KBM-7 (cell line): ENCODE data around the gene GALE.
"Not testable (repeated sequence)": the region's sequence is repeated elsewhere in the genome, so short reads cannot be mapped to it uniquely, and the experiment has no call there.

Experiments used
- DNase-seq: peaks from one replicate; pipeline ENCODE4 v3.0.0-alpha.2; 2015
- in situ Hi-C: fragments of 300-500 bp; cut with MboI; formaldehyde crosslinking; loops from 2 replicates; pipeline ENCODE4 v1.14.3; 2020; ENCODE audit warnings: low sequenced_read_pairs, low pct_unique_long_range_greater_than_20kb, mixed read lengths

GALE gene

DNA sequence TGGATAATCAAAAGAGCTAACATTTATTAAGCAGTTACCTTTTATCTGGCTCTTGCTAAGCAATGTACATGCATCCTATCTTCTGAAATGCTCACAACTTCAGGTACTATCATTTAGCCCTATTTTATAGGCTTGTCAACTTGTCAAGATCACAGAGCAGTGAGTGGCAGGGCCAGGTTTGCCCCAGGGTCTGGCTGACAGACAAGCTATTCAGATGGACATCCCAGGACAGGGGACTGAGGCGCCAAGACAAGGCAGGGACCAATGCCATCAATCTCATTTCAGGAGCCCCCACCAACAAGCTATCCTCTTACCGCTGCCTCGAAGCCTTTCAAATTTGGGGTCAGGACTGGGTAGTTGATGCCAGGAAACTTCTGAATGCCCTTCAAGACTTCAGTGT is 15.8 kb upstream of the GALE start:
- DNase-seq, result no peak
- in situ Hi-C loops, result loop anchor here (25.0 kb wide), 1 partner anchor 96 kb away; the partner anchor contains the start of gene CNR2

DNA sequence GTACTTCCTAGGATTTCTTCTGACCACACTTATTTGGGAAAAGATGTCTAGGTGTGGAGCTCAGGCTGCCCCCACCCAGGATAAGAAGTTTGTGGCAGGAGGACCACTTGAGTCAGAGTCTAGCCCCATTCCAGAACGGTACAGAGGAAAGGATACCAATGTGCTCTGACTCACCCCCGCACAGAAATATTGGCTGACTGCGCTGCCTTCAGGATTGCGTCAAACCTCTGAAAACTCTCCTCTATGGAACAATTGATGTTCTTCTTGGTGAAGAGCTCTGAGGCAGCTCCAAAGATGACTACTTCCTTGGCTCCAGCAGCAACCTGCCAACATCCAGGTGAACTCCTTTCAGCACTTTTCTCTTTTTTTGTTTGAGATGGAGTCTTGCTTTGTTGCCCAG is 13.5 kb upstream of the GALE start:
- in situ Hi-C loops, result loop anchor here (25.0 kb wide), 1 partner anchor 98 kb away; the partner anchor contains the start of gene CNR2
- no peak for DNase-seq

DNA sequence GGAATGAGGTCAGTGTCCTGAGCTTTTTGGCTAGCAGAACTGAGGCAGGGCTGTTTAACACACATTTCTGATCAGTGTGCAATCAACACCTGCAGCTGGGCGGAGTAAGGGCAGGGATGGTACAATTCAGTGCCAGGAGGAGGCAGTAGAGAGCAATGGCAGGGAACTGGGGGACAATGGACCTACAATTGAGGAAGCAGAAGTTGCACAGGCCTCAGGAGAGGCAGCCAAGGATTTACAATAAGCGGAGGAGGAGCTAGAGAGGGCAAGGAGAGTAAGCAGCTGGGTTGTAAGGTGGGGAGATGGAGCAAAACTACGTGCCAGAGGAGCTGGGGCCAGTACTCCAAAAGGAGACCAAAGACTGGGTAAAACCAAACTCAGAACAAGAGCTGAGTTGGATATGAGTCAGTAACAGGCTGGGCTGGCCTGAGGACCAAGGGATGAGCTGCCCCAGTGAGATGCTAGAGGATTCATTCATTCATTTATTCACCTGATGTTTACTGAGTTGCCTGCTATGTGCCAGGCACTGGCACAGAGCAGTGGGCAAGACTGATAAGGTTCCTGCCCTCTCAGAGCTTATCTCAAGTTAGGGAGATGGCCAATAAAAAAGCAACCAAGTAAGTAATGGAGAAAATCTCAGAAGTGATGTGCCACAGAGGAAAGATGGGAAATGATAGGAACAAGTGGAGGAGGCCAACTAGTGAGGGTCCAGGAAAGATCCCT is 10.4 kb upstream of the GALE start:
- DNase-seq, result peak; percentile 96
- in situ Hi-C loops, result loop anchor here (25.0 kb wide), 1 partner anchor 101 kb away; the partner anchor contains the start of gene CNR2

DNA sequence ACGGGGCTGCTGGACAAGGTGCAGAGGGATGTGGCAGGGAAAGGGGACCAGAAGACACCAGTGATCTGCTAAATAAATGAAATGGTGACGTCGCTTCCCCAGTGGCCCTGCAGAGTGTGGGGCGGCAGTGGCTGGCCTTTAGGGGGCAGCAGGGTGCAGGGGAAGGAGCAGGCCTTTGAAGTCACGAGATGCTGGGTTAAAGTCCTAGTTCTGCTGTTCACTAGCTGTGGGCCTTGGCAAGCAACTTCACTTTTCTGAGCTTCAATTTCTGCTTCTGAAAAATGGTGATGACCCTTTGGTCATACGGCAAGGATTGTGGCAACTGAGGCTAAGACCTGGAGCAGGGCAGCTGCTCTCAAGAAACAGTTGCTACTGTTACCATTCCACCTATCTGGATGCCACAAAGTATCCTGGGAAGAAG is 9.2 kb upstream of the GALE start:
- DNase-seq, result peak; percentile 94
- in situ Hi-C loops, result loop anchor here (25.0 kb wide), 1 partner anchor 103 kb away; the partner anchor contains the start of gene CNR2

DNA sequence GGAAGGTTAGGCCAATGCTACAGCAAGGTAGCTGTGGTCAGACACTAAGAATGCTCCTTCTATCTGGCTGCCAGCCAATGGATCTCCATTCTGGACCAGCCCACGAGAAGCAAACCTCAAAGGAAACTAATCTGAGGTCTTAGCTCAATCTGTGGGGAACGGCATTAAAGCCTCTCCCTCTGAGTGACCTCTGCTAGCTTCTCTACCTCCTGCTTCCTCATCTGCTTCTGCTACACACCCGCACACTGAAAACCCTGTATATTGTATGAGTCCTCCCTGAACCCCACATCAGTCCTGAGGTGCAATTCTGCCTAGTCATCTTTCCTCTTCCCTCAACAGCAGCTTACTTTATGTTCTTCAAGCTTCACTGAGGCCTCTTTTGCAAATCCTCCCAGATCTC is 6.9 kb upstream of the GALE start:
- peak; percentile 68 for DNase-seq
- in situ Hi-C loops, result loop anchor here (25.0 kb wide), 1 partner anchor 105 kb away; the partner anchor contains the start of gene CNR2

DNA sequence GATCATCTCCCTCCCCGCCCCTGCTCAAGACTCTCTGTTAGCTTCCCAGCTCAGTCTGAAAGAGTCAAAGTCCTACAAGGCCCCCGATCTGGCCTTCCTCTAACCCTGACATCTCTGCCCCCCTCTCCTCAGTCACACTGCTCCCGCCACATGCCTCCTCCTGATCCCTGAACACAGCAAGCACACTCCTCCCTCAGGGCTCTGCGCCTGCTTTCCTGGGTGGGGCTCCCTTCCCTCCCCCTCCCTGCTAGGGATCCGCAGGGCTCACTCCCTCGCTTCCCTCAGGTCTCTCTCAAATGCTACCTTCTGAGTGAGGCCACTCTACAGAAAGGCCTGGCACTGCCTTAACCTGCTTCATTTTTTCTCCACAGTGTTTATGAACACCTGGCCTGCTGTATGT is 5.7 kb upstream of the GALE start:
- no peak for DNase-seq
- in situ Hi-C loops, result loop anchor here (25.0 kb wide), 1 partner anchor 106 kb away; the partner anchor contains the start of gene CNR2

DNA sequence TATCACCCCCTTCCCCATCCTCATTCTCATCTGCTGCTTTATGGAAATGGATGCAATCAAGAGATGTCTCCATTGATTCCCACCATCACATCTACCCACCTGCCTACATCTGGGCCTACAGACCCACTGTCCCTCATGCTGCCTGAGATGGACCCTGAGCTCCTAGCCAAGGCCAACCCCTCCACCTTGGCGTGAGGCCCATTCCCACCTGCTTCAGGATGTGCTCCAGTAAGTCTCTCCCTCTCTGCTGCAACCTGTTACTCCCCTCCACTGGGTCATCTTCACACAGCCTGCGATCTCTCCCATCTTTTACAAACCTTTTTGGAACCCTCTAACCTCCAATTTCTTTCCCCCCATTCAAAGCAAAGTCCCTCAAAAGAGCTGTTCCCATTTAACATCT is 4.5 kb upstream of the GALE start:
- in situ Hi-C loops, result loop anchor here (25.0 kb wide), 1 partner anchor 107 kb away; the partner anchor contains the start of gene CNR2
- DNase-seq, result no peak

DNA sequence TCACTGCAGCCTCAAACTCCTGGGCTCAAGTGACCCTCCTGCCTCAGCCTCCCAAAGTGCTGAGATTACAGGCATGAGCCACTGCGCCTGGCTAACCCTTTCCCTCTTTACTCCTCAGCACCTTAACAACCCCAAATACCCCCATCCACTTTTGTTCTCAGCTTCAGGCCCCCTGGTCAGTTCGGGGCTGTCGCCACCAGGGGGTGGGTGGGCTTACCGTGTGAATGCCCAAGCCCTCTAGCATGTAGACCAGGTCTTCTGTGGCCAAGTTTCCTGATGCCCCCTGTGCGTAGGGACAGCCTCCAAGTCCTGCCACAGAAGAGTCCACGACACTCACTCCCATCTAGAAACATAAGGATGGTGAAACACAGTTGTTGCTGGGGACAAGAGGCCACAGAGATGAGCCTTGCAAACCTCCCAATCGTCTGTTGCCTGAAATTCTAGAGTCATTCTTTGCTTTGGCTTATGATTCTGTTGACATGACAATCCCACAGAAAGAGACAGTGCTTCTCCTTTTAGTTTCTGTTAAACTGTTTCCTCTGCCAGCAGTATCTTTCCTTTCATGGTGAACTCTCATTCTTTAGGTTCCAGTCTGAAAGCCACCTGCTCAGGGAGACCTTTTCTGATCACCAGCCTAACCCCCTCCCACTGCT is 3.8 kb upstream of the GALE start:
- no peak for DNase-seq
- in situ Hi-C loops, result loop anchor here (25.0 kb wide), 1 partner anchor 108 kb away; the partner anchor contains the start of gene CNR2

DNA sequence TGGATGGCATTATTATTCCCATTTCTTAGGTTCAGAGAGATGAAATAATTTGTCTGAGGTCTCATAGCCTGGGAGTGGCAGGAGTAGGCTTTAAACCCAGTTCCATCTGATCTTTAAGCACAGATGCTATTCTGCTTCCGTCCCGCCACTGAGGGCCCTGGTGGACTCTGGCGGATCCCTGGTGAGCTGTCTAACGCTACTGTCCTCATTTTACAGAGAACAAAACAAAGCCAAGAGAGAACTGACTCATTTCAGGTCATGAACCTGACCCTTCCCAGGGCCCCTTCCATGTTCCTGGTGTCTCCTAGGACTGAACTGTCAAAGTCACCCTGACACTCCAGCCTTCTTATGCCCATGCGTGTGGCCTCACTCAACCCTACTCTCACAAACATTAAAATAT is 3.1 kb upstream of the GALE start:
- in situ Hi-C loops, result loop anchor here (25.0 kb wide), 1 partner anchor 109 kb away; the partner anchor contains the start of gene CNR2
- DNase-seq, result no peak

DNA sequence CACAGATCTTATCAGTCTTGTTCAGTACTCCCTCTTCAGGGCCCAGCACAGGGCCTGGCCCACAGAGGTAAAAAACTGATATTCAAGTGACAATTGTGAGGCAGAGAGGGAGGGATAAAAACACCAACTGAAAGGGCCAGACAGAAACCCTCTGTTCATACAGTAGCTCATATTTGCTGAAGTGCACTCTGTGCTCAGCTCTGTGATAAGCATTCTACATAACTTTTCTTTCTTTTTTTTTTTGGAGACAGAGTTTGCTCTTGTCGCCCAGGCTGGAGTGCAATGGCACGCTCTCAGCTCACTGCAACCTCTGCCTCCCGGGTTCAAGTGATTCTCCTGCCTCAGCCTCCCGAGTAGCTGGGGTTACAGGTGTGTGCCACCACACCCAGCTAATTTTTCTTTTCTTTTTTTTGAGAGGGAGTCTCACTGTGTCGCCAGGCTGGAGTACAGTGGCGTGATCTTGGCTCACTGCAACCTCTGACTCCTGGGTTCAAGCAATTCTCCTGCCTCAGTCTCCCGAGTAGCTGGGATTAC is 2.3 kb upstream of the GALE start:
- in situ Hi-C loops, result loop anchor here (25.0 kb wide), 1 partner anchor 109 kb away; the partner anchor contains the start of gene CNR2

DNA sequence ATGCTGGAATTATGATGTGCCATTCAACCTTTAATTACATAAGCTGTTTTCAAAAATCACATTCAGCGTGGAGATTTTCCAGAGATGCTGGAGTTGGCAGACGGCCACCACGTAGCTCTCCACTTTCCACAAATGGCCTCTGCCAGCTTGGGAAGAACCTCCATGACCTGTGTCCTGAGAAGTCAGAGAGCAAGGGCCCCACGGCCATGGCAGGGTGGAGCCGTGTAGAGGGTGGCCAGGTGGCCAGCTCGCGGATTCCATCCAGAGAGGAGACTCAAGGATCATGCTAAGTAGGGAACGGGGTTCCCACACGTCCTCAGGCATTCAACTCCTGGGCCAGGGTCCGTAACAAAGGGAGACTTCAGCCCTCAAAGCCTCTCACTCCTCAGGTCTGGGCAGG is 1.3 kb upstream of the GALE start:
- in situ Hi-C loops, result loop anchor here (25.0 kb wide), 1 partner anchor 110 kb away; the partner anchor contains the start of gene CNR2
- no peak for DNase-seq

More for the DNA sequence above, 2.3 kb upstream of the GALE start:
- DNase-seq, result not testable (repeated sequence)

DNA sequence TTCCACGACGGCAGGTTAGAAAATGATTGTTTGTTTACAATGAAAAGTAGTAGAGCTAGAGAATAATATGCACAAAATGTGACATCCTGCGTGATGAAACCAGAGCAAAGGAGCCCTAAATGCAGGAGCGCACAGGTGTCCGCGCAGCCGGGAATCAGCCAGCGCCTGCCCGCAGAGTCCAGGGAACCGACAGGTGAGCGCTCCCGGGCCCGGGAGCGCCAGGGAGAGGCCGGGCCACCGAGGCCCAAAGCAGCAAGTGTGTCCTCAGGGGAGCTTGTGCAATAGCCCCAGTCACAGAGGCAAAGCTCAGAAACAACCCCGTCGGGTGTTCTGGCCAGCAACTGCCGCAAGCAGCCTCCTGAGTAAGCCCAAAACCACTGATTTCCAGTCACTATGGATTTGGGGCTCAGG is 789 bp upstream of the GALE start:
- DNase-seq, result no peak
- in situ Hi-C loops, result loop anchor here (25.0 kb wide), 1 partner anchor 111 kb away; the partner anchor contains the start of gene CNR2

DNA sequence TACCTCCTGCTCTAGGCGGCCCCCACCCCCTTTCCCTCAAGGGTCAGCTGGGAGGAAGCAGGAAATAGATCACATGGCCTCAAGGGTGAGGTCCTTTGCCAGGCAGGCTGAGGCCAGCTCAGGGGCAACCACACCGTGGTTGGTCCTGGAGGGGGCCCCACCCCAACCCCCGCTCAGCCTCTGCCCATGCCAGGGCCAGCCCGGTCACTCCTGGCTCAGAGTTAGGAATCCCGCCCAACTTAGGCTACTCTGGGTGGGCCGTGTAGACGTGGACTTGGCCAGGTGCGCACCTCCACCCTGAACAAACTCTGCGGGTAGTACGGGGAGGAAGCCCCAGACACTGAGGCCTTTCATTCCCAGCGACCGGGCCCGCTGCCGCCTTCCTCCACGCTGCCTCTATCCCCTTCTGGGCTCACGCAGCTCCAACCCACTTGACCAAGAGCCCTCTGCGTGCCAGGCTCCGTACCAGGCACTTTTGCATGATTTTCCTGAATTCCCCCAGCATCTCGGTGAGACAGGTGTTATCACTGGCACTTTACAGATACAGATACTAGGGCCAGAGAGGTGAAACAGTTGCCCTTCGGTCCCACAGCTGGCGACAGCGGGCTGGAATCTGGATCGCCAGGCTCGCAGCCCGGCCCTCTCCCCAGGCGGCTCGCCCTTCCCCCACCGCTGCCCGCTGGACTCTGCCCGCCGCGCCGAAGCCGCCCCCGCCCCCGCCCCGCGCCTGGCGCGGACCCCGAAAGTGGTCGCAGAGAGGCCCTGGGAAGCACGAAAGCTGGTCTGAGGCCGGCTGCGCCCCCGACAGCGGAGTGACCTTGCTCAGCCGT is 769 bp downstream of the GALE start:
- in situ Hi-C loops, result loop anchor here (25.0 kb wide), 1 partner anchor 113 kb away; the partner anchor contains the start of gene CNR2
- no peak for DNase-seq

DNA sequence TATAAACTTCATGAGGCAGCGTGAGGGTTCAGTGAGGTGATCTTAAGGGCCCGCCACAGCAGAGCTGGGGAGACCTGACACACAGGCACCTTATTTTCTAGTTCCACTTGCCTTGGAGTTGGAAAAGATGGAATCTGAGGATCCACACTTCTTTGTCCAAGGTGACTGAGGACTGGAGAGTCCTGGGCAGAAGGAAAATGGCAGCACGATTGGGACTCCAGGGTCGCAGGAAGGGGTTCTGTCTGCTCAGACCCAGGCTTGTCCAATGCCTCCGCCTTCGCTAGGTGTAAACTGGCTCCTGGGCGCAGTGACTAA is 1.3 kb downstream of the GALE start:
- in situ Hi-C loops, result no loop called here

DNA sequence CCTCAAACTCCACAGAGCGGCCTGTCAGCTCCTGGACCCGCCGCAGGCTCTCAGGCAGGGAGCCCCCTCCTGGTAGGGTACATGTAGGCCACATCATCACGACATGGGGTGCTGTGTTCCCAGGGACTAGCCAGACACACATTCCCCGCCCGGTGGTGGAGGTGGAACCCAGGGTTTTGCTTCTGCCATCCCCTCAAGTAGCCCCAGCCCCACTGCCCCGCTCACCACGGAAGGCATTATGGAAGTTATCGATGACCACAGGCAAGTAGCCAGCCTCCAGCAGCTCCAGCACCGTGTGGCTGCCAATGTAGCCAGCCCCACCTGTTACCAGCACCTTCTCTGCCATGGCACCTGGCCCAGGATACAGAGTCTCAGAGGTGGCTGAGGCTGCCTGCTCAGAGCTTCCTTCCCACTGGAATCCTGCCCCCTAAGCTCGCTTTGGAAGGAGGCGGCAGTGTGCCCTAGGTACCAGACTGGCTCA is 1.9 kb downstream of the GALE start:
- DNase-seq, result no peak

More for the DNA sequence above, 1.3 kb downstream of the GALE start:
- DNase-seq, result no peak

DNA sequence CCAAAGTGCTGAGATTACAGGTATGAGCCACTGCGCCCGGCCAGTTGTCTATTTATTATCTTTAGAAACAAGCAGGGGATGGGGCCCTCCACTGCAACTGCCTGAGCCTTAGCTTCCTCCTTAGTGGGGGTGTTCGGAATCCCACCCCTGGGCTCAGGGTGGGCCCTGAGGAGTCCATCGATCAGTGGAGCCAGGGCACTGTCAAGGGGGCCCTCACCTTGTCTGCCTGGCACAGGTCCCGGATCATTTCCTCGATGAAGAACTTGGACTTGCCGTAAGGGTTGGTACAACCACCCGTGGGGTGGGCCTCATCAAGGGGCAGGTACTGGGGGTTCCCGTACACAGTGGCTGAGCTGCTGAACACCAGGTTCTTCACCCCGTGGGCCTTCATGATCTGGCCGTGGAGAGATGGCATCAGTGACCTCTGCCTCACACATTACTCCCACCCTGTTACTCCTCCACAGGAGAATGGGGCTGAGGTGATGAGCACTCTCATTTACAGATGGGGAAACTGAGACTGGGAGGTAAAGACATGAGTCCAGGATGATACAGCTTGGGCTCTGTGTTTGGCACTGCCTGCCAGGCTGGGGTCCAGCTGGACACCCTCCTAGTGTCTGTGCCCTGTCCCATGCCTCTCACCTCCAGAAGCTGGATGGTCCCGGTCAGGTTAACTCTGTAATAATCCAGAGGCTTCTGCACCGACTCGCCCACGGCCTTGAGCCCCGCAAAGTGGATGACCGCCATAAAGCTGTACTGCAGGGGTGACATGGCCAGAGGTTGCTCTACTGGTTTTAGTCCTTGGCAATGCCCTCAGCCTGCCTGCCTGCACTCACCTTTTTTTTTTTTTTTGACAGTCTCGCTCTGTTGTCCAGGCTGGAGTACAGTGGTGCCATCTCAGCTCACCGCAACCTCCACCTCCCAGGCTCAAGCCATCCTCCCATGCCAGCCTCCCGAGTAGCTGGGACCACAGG is 2.8 kb downstream of the GALE start:
- DNase-seq, result no peak
- in situ Hi-C loops, result no loop called here

More for the DNA sequence above, 1.9 kb downstream of the GALE start:
- in situ Hi-C loops, result no loop called here

DNA sequence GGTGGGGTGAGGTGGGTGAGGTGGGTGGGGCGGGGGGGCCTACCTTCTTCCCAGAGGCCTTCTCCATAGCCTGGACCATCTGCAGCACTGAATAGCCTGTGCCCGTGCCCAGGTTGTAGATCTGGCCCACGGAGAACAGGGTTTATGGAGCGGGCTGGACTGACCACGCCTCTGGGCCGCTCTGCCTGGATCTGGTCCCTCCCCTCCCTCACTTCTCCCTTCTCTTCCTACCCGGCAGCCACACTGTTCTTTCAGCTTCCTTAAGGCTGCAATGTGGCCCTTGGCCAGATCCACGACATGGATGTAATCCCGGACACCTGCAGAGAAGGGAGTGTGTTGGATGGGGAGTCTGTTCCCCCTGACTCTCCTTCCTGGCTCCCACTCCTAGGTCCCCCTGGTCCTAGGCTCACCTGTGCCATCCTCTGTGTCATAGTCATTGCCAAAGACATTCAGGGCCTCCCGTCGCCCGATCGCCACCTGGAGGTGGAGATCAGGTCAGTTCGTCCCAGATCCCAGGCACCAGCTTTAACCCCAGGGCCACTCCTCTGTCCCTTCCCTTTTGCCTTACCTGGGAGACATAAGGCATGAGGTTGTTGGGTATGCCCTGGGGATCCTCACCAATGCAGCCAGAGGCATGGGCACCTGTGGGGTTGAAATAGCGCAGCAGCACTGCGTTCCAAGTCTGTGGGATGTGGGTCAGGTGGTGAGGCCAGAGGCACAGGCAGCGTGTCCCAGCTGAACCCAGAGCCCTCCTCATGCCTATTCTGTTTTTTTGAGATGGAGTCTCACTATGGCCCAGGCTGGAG is 3.9 kb downstream of the GALE start:
- in situ Hi-C loops, result no loop called here
- DNase-seq, result no peak
